PC-9 (cell line): ENCODE measurements around the gene STAG1.
"Not testable (repeated sequence)": the region's sequence is repeated elsewhere in the genome, so short reads cannot be mapped to it uniquely, and the experiment has no call there.

Source experiments
- EZH2 ChIP-seq: fragments of 200-600 bp; sonication (generic); IDR thresholded peaks from 2 replicates; pipeline ENCODE4 v1.8.0; 2017; ENCODE audit warnings: antibody characterized with exemption, low read depth
- TF ChIP-seq, protein P1 (sequence below): fragments of 200-600 bp; sonication (generic); conservative IDR thresholded peaks from 2 replicates; pipeline ENCODE4 v1.6.1; 2017; ENCODE audit warnings: mixed run types, antibody characterized with exemption, mild to moderate bottlenecking, moderate library complexity

GRCh38 chr3:136474876-136475275 lies 277.3 kb downstream of the STAG1 start:
- TF ChIP-seq EZH2: not testable (repeated sequence)
- TF ChIP-seq, protein P1, sequence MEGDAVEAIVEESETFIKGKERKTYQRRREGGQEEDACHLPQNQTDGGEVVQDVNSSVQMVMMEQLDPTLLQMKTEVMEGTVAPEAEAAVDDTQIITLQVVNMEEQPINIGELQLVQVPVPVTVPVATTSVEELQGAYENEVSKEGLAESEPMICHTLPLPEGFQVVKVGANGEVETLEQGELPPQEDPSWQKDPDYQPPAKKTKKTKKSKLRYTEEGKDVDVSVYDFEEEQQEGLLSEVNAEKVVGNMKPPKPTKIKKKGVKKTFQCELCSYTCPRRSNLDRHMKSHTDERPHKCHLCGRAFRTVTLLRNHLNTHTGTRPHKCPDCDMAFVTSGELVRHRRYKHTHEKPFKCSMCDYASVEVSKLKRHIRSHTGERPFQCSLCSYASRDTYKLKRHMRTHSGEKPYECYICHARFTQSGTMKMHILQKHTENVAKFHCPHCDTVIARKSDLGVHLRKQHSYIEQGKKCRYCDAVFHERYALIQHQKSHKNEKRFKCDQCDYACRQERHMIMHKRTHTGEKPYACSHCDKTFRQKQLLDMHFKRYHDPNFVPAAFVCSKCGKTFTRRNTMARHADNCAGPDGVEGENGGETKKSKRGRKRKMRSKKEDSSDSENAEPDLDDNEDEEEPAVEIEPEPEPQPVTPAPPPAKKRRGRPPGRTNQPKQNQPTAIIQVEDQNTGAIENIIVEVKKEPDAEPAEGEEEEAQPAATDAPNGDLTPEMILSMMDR: not testable (repeated sequence)
